Neural progenitor cell (in vitro differentiated cells): ENCODE results near the gene RNF138. TPM values are rescaled to one million over a fixed set of nuclear protein-coding genes. Genes with fewer than 3 reads are reported as not detected.
"Not testable (repeated sequence)": the region's sequence is repeated elsewhere in the genome, so short reads cannot be mapped to it uniquely, and the experiment has no call there.

Source experiments
- DNase-seq: peaks from one replicate; pipeline ENCODE4 v3.0.0-alpha.2; 2016; ENCODE audit warnings: low spot score
- H2AFZ ChIP-seq: fragments of 200-600 bp; sonication (generic); replicated peaks from 2 replicates; pipeline ENCODE4 v1.6.1; 2016; ENCODE audit warnings: antibody characterized with exemption
- H3F3A ChIP-seq: fragments of 200-600 bp; sonication (generic); 2 replicates; pipeline ENCODE4 v1.6.1; 2016; ENCODE audit warnings: antibody characterized with exemption, low read depth
- H3K27ac ChIP-seq: fragments of 200-600 bp; sonication (generic); 2 replicates; pipeline ENCODE4 v1.5.1; 2016; ENCODE audit warnings: mild to moderate bottlenecking
- H3K27me3 ChIP-seq: fragments of 200-600 bp; sonication (generic); 2 replicates; pipeline ENCODE4 v1.6.1; 2016; ENCODE audit warnings: mild to moderate bottlenecking, moderate library complexity
- H3K36me3 ChIP-seq: fragments of 200-600 bp; sonication (generic); 2 replicates; pipeline ENCODE4 v1.5.1; 2016
- H3K4me1 ChIP-seq: fragments of 200-600 bp; sonication (generic); 2 replicates; pipeline ENCODE4 v1.6.1; 2016; ENCODE audit warnings: mixed run types
- H3K4me2 ChIP-seq: fragments of 200-600 bp; sonication (generic); 2 replicates; pipeline ENCODE4 v1.6.1; 2016
- H3K4me3 ChIP-seq: fragments of 200-600 bp; sonication (generic); 2 replicates; pipeline ENCODE4 v1.5.1; 2016
- H3K79me2 ChIP-seq: fragments of 200-600 bp; sonication (generic); 2 replicates; pipeline ENCODE4 v1.6.1; 2016; ENCODE audit warnings: low read depth
- H3K9ac ChIP-seq: fragments of 200-600 bp; sonication (generic); 2 replicates; pipeline ENCODE4 v1.6.1; 2016
- H3K9me3 ChIP-seq: fragments of 200-600 bp; sonication (generic); 2 replicates; pipeline ENCODE4 v1.5.1; 2016; ENCODE audit warnings: low read depth
- H4K20me1 ChIP-seq: fragments of 200-600 bp; sonication (generic); 2 replicates; pipeline ENCODE4 v1.6.1; 2016; ENCODE audit warnings: low read depth
- H3K27ac Mint-ChIP-seq: 3 replicates; pipeline ENCODE4 v1.8.0; 2021; ENCODE audit warnings: mixed read lengths
- H3K27me3 Mint-ChIP-seq: 2 replicates; pipeline ENCODE4 v1.8.0; 2022; ENCODE audit warnings: low read depth, mild to moderate bottlenecking, inconsistent platforms, moderate library complexity, mixed read lengths; ENCODE audit not compliant: insufficient read depth
- H3K36me3 Mint-ChIP-seq: 3 replicates; pipeline ENCODE4 v1.8.0; 2021; ENCODE audit warnings: mixed read lengths
- H3K4me1 Mint-ChIP-seq: 3 replicates; pipeline ENCODE4 v1.8.0; 2021; ENCODE audit warnings: mixed read lengths
- H3K4me3 Mint-ChIP-seq: 3 replicates; pipeline ENCODE4 v1.8.0; 2021; ENCODE audit warnings: mild to moderate bottlenecking, moderate library complexity, mixed read lengths
- H3K9me3 Mint-ChIP-seq: 3 replicates; pipeline ENCODE4 v1.8.0; 2020; ENCODE audit warnings: mixed read lengths
- CTCF ChIP-seq: fragments of 200-600 bp; sonication (generic); IDR thresholded peaks from 2 replicates; pipeline ENCODE4 v1.5.1; 2017; ENCODE audit warnings: antibody characterized with exemption, mild to moderate bottlenecking
- EZH2 ChIP-seq: fragments of 200-600 bp; sonication (generic); IDR thresholded peaks from 2 replicates; pipeline ENCODE4 v1.6.1; 2017; ENCODE audit warnings: antibody characterized with exemption, mild to moderate bottlenecking, moderate library complexity
- EZH2phosphoT487 ChIP-seq: fragments of 200-600 bp; sonication (generic); IDR thresholded peaks from 2 replicates; pipeline ENCODE4 v1.6.1; 2017; ENCODE audit warnings: antibody characterized with exemption
- total RNA-seq: library from RNA; depleted of rRNA; stranded (reverse); fragments of >200 nt; gene quantifications from 2 replicates; pipeline ENCODE4 v1.2.3, GENCODE V29; 2015; ENCODE audit warnings: low replicate concordance

Gene RNF138
- total RNA-seq, 1 donor from 2014 or later: 83.8 TPM

GRCh38 chr18:32173654-32174053, 82.0 kb downstream of the RNF138 start:
- H3K4me3 ChIP-seq: no peak overlapping the region
- no peaks in the 10 kb centered on the region for H3K4me1 ChIP-seq
- no peak overlapping the region for H2AFZ ChIP-seq
- H3K4me1 Mint-ChIP-seq: no peaks in the 10 kb centered on the region
- no peak overlapping the region for H3K27ac Mint-ChIP-seq
- H3K27me3 Mint-ChIP-seq: no peaks in the 10 kb centered on the region
- H3K36me3 Mint-ChIP-seq: no peaks in the 10 kb centered on the region
- H4K20me1 ChIP-seq: no peaks in the 10 kb centered on the region
- H3K9ac ChIP-seq: no peak overlapping the region
- no peaks in the 10 kb centered on the region for H3K79me2 ChIP-seq
- H3K27ac ChIP-seq: no peak overlapping the region
- H3F3A ChIP-seq: no peaks in the 10 kb centered on the region
- H3K27me3 ChIP-seq: no peaks in the 10 kb centered on the region
- no peak overlapping the region for H3K4me2 ChIP-seq
- no peaks in the 10 kb centered on the region for H3K9me3 ChIP-seq
- DNase-seq: no peak
- TF ChIP-seq CTCF (no peak), EZH2phosphoT487 (no peak), EZH2 (no peak)
- no peaks in the 10 kb centered on the region for H3K9me3 Mint-ChIP-seq
- H3K36me3 ChIP-seq: no peaks in the 10 kb centered on the region
- H3K4me3 Mint-ChIP-seq: no peak overlapping the region

- Histone ChIP-seq H3K4me3 (no peak overlapping the region), H4K20me1 (no peaks in the 10 kb centered on the region), H3K9me3 (no peaks in the 10 kb centered on the region), H3K27ac (no peak overlapping the region), H3K4me1 (no peaks in the 10 kb centered on the region), H3K9ac (no peak overlapping the region), H3K27me3 (no peaks in the 10 kb centered on the region), H2AFZ (no peak overlapping the region), H3K36me3 (no peaks in the 10 kb centered on the region), H3K4me2 (no peak overlapping the region), H3F3A (no peaks in the 10 kb centered on the region), H3K79me2 (no peaks in the 10 kb centered on the region)
- Mint-ChIP-seq H3K4me3 (no peak overlapping the region), H3K36me3 (no peaks in the 10 kb centered on the region), H3K27me3 (no peaks in the 10 kb centered on the region), H3K9me3 (no peaks in the 10 kb centered on the region), H3K27ac (no peak overlapping the region), H3K4me1 (peaks cover 2% of the 10 kb centered on the region)
- TF ChIP-seq EZH2phosphoT487: no peak
- no peak for TF ChIP-seq CTCF
- TF ChIP-seq EZH2: no peak
- DNase-seq: no peak
Observed at GRCh38 chr18:32174719-32175118, 83.0 kb downstream of the RNF138 start.

GRCh38 chr18:32175265-32175664, 83.6 kb downstream of the RNF138 start:
- no peaks in the 10 kb centered on the region for H3F3A ChIP-seq
- no peak overlapping the region for H3K27ac ChIP-seq
- DNase-seq: no peak
- no peak overlapping the region for H3K4me3 Mint-ChIP-seq
- no peaks in the 10 kb centered on the region for H3K36me3 Mint-ChIP-seq
- H3K27ac Mint-ChIP-seq: no peak overlapping the region
- H3K27me3 Mint-ChIP-seq: no peaks in the 10 kb centered on the region
- H4K20me1 ChIP-seq: no peaks in the 10 kb centered on the region
- no peak overlapping the region for H3K4me2 ChIP-seq
- no peak overlapping the region for H3K9ac ChIP-seq
- H2AFZ ChIP-seq: no peak overlapping the region
- H3K9me3 Mint-ChIP-seq: no peaks in the 10 kb centered on the region
- no peak overlapping the region for H3K4me3 ChIP-seq
- H3K27me3 ChIP-seq: no peaks in the 10 kb centered on the region
- H3K36me3 ChIP-seq: no peaks in the 10 kb centered on the region
- peaks cover 7% of the 10 kb centered on the region for H3K4me1 Mint-ChIP-seq
- no peaks in the 10 kb centered on the region for H3K79me2 ChIP-seq
- TF ChIP-seq CTCF (no peak), EZH2phosphoT487 (no peak), EZH2 (no peak)
- H3K9me3 ChIP-seq: no peaks in the 10 kb centered on the region
- no peaks in the 10 kb centered on the region for H3K4me1 ChIP-seq

GRCh38 chr18:32176745-32177144, 85.1 kb downstream of the RNF138 start:
- not testable (repeated sequence) for H3K36me3 Mint-ChIP-seq, H3K27me3 Mint-ChIP-seq, H3K4me2 ChIP-seq, H4K20me1 ChIP-seq, H3K9ac ChIP-seq, H3K9me3 Mint-ChIP-seq, H3K4me1 ChIP-seq, H3K4me3 Mint-ChIP-seq, H3K27ac Mint-ChIP-seq, H3K4me3 ChIP-seq, H3K9me3 ChIP-seq, H3K27ac ChIP-seq, H3F3A ChIP-seq, DNase-seq, H3K79me2 ChIP-seq, H2AFZ ChIP-seq, H3K36me3 ChIP-seq, H3K27me3 ChIP-seq
- peaks cover 13% of the 10 kb centered on the region for H3K4me1 Mint-ChIP-seq
